Activated naive CD4-positive, alpha-beta T cell (primary cell): ENCODE data around the gene ANO1.

Source experiments
- DNase-seq, 4 experiments: peaks; one replicate each; lab custom pipeline; 2025; lab: John Stamatoyannopoulos, UW

The ANO1 gene

GRCh38 chr11:70054004-70054403, 24.1 kb upstream of the ANO1 start:
- DNase-seq = no peak

- no peak for DNase-seq
Observed at GRCh38 chr11:70055444-70055843, 22.7 kb upstream of the ANO1 start.

DNA sequence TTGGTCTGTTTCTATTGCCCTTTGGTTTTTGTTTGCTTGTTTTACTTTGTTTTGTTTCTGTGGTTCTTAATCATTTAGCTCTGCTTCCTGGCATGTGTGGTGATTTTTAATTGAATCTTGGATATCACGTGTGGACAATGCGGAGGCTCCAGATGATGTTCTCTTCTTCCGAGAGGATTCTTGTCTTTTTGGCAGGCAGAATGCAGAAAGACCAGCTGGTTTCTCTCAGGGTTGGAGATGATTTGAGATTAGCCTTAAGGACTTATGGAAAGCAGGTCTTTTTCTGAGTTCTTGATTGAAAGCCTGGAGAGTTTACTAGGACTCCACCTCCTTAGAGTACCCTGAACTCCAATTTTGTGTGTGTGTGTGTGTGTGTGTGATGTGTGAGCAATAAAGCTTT, 21.0 kb upstream of the ANO1 start:
- no peak for DNase-seq

DNA sequence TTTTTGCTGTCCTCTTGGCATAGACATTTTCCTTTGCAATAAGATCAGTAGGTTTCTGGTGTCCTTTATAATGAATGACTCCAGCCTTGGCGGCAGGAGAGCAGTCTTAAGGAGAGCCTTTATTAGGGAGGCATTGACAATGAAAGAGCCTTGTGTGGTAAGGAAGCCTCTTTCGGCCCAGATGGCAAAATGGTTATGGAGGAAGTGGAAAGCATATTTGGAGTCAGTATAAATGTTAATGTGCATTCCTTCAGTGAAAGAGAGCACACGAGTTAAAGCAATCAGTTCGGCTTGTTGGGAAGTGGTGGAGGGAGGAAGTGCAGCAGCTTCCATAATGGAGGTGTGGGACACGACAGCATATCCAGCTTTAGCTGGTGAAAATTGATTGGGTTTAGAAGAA, 18.1 kb upstream of the ANO1 start:
- no peak for DNase-seq

GRCh38 chr11:70060611-70061293, 17.4 kb upstream of the ANO1 start:
- no peak for DNase-seq

- no peak for DNase-seq
Observed at GRCh38 chr11:70061734-70062133, 16.4 kb upstream of the ANO1 start.

DNA sequence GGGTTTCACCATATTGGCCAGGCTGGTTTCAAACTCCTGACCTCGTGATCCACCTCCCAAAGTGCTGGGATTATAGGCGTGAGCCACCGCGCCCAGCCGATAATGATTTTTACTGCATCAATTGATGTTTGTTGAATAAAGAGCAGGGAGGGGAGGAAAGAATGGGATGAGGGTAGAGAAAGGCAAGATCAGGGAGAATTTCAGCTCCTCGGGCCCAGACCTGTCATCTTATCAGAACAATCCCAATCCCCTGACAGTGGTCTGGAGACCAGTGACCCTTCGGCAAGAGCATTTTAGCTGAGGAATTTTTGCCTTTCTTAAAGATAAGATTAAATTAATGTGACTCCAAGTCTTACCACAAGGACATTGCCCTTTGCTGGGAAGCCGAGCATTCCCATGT, 15.0 kb upstream of the ANO1 start:
- DNase-seq = no peak

DNA sequence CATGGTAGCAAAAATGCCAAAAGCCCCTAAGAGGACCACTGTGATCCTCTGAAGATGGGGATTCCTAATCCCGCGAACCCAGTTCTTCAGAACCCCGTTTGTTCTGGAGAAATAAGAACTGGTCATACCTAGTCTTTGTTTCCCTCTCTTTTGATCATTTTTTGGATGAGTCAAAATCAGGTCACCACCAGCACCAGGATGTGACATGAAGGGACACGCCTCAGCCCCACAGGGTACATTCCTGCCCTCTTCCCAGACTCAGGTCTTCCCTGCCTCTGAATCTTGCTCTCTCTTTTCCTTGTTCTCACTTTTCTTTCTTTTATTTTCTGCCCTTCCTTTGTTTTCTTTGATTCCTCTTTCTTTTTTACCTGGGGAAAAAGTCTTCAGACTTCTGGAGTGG, 14.6 kb upstream of the ANO1 start:
- DNase-seq = no peak

- no peak for DNase-seq
Observed at GRCh38 chr11:70064008-70064725, 13.9 kb upstream of the ANO1 start.

- no peak for DNase-seq
Observed at GRCh38 chr11:70064726-70065317, 13.3 kb upstream of the ANO1 start.

DNA sequence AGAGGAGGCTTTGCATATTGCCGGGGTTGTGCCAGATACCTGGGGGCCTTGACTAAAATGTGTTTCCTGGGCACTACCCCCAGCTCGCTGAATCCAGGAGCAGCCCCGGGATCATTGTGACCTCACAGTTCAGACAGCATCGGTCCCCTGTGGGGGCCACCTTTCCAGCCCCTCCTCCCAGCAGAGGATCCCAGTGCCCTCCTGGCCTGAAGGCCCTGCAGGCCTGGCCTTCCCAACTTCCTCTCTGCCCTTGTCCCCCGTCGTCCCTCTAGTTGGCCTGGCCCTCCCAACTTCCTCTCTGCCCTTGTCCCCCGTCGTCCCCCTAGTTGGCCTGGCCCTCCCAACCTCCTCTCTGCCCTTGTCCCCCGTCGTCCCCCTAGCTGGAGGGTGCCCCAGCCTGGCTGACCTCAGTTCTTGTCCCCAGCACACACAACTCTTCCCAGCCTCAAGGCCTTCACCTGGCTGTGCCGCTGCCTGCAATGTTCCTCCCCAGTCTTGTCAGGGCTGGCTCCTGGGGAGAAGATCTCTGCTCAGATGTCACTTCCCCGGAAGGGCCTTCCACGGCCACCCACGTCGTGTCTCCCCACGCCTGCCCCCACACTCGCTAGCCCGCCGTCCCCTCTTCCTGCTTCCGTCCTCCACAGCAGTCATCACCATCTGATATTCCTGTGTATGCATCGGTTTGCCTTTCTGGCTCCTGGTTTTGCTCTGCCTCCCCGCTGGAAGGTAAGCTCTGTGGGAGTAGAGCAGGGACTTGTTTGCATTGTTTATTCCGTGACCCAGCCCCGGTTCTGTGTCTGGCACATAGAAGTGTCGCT, 12.6 kb upstream of the ANO1 start:
- no peak for DNase-seq

DNA sequence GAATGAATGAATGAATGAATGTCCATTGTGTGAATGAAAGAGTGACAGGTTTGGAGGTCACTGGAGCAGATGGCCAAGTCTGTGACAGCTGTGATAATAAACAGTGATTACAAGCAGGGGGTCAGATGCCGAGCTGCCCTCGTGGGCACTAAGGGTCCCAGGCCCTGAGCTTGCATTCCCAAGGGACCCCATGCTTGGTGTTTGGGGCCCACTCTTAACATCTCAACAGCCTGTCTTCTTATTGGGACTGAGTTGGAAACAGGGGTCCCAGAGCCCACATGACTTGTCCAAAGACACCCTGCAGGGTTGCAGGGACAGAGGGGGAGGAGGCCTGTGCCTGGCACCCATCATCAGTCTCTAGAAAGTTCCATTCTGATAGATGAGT, 12.0 kb upstream of the ANO1 start:
- DNase-seq = no peak

DNA sequence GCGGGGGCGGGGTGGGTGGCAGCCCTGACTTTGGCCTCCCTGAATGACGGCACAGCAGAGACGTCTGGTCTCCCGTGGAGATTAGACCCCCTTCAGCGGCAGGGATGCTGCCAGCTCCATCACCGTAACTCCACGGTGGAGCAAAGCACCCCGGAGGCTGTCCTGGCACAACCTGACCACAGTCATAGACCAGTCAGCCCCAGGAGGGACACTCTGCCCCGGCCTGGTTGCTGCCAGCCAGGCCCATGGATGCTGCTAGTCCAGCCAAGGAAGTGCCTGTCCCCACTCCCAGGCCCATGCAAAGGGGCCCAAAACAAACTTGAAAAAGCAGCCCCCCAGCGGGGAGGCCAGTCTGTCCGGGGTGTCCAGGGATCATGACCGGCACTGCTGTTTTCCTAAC, 11.5 kb upstream of the ANO1 start:
- DNase-seq = no peak

GRCh38 chr11:70067036-70067435, 11.1 kb upstream of the ANO1 start:
- DNase-seq = no peak

DNA sequence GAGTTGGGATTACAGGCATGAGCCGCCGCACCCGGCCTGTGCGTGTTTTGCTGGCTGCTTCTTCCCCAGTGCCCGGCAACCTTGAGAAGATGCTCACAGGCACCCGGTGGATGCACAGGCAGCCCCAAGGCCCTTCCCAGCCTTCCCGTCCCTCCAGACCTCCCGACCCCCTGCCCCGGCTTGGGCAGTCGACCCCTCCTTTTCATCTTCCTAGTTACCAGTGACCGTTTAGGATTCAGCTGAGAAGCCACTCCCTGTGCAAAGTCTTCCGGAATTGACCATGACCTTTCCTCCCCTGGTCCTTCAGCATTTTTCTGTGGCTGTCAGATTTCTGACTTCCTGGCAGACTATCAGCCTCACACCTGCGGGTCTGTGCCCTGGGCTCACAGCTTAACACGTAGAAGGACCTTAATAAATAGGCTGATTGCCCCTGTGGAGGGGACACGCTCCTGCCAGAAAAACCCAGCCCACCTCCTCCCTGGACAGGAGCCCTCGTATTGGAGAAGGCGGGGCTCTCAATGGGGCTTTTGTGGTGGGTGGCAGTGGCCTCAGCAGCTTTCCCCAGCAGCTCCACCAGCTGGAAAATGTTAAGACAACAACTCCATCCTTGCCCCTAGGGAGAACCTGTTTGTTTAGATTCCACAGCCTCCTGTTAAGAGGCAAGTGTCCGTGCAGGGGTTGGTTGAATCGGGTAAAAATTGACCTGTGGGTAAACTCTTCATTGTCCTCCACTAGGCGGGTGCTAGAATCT, 10.4 kb upstream of the ANO1 start:
- no peak for DNase-seq

GRCh38 chr11:70068345-70068744, 9.8 kb upstream of the ANO1 start:
- DNase-seq = no peak

DNA sequence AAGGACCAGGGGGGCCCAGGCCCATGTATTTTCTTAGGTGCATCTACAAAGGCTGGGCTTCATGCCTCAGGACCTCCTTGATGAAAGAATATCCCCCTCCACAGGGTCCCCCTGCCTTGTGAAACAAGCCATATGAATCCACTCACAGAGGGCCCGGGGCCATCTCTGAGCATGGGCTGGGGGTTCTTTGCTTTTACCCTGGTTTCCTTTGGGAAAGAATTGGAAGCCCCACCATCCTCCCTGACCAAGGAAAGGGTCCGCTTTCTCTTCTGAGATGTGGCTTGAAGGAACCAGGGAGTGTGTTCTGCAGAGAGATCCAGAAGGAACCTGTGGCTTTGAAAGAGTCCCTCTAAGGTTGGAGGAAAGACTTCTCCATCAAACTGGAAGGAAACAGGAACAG, 9.2 kb upstream of the ANO1 start:
- DNase-seq = no peak

- DNase-seq = no peak
Observed at GRCh38 chr11:70070706-70071105, 7.4 kb upstream of the ANO1 start.

DNA sequence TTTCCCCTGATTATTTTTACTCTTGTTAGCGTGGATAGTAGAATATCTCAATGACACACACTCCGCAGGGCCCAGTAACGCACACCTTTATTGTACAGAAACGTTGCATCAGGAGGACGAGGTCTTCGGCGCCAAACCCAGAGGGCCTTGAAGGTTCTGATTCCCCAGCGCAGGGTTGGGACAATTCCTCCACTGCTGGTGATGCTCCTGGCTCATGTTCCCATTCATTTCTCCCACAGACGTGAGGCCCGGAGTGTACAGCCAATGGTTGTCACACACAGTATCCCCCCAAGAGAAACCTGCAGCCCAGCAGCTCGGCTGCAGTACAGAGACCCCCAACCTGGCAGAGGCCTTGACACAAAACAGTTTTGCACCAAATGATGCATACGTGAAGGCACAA, 6.1 kb upstream of the ANO1 start:
- no peak for DNase-seq

GRCh38 chr11:70072461-70072860, 5.7 kb upstream of the ANO1 start:
- no peak for DNase-seq

DNA sequence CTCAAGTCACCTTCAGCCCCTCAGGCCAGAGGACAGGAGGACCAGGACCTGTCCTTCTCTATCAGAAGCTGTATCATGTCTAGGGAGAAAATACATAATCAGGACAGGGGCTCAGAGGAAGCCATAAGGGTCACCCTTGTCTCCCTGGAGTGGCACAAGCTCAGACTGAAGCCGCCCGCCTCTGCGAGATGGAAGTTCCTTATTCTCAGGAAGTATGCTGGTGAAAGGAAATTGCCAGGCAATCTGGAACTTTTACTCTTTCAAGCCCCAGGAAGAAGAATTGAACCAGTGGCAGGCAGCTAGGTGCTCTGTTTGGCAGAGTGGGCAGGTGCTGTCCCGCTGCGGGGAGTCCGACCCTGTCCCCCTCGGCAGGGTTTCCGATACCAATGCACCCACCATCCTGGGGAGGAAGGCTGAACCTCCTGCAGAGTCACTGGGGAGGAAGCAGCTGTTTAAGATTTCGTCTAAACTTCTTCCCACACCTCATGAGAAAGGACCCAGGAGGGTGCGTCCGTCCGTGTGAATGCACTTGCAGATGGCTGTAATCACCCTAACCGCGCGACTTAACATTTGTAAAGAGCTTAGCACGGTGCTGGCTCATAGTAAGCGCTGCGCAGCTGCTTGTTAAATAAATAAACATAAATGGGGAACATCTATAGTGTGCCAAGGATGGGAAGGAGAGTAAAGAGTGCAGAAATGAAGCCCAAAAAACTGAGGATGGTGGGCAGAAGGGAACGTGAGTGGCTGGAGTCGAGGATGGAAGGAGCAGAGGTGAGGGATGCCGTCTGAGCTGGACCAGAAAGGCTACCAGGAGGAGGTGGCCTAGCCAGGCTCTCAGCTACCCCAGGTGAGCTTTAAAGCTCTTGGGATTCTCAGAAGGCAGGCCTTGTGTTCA, 5.0 kb upstream of the ANO1 start:
- no peak for DNase-seq
